ENCODE results near the gene NCOR1.
"Not testable (repeated sequence)": the region's sequence is repeated elsewhere in the genome, so short reads cannot be mapped to it uniquely, and the experiment has no call there.

NCOR1 gene

DNA sequence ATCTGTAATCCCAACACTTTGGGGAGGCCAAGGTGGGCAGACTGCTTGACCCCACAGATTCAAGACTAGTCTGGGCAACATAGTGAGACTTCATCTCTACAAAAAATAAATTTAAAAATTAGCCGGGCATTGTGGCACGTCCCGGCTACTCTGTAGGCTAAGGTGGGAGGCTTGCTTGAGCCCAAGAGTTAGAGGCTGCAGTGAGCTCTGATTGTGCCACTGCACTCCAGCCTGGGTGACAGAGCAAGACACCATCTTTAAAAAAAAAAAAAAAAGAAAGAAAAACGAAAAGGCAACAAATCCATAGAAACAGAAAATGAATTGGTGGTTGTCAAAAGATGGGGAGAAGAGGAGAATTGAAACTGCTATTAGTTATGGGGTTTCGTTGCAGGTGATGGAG is 27.7 kb downstream of the NCOR1 start:
- peaks cover 42% of the 10 kb centered on the region for H3K36me3 ChIP-seq
- TF ChIP-seq, protein P1, sequence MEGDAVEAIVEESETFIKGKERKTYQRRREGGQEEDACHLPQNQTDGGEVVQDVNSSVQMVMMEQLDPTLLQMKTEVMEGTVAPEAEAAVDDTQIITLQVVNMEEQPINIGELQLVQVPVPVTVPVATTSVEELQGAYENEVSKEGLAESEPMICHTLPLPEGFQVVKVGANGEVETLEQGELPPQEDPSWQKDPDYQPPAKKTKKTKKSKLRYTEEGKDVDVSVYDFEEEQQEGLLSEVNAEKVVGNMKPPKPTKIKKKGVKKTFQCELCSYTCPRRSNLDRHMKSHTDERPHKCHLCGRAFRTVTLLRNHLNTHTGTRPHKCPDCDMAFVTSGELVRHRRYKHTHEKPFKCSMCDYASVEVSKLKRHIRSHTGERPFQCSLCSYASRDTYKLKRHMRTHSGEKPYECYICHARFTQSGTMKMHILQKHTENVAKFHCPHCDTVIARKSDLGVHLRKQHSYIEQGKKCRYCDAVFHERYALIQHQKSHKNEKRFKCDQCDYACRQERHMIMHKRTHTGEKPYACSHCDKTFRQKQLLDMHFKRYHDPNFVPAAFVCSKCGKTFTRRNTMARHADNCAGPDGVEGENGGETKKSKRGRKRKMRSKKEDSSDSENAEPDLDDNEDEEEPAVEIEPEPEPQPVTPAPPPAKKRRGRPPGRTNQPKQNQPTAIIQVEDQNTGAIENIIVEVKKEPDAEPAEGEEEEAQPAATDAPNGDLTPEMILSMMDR (IDR thresholded peaks at IDR 0.05): no peak

DNA sequence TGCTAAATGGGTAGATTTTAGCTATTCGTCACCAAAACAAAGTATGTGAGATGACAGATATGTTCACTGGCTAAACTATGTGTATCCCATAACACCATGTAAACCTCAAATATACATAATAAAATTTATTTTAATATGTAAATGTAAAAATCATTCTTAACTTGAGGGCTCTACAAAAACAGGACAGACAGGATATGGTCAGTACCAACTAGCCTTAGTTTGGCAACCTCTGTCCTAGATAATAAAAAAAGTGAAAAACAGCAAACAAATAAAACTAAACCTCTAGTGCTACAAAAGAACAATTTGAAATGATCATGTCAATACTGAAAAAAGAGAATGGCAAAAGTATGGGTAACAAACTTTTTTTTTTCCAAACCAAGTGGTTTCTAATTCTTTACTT is 33.8 kb downstream of the NCOR1 start:
- H3K27ac ChIP-seq: no peak overlapping the region
- H3K27me3 ChIP-seq: no peaks in the 10 kb centered on the region
- no peaks in the 10 kb centered on the region for H3K9me3 ChIP-seq
- TF ChIP-seq, protein P1 (IDR thresholded peaks at IDR 0.05): no peak
- no peak overlapping the region for H3K4me3 ChIP-seq (ENCODE audit: low read depth in 1 of 2, low read length in 1 of 2)
- H3K4me1 ChIP-seq (ENCODE audit: control insufficient read depth in 1 of 2, insufficient read depth in 1 of 2, low read depth in 1 of 2, low read length in 1 of 2): no peaks in the 10 kb centered on the region
- peaks cover 19% of the 10 kb centered on the region for H3K36me3 ChIP-seq

More for the DNA sequence above, 27.7 kb downstream of the NCOR1 start:
- H3K27ac ChIP-seq: no peak overlapping the region
- no peak overlapping the region for H3K4me3 ChIP-seq (ENCODE audit: low read depth in 1 of 2, low read length in 1 of 2)
- H3K4me1 ChIP-seq (ENCODE audit: control insufficient read depth in 1 of 2, insufficient read depth in 1 of 2, low read depth in 1 of 2, low read length in 1 of 2): no peaks in the 10 kb centered on the region
- H3K9me3 ChIP-seq: no peaks in the 10 kb centered on the region
- H3K27me3 ChIP-seq: no peaks in the 10 kb centered on the region

DNA sequence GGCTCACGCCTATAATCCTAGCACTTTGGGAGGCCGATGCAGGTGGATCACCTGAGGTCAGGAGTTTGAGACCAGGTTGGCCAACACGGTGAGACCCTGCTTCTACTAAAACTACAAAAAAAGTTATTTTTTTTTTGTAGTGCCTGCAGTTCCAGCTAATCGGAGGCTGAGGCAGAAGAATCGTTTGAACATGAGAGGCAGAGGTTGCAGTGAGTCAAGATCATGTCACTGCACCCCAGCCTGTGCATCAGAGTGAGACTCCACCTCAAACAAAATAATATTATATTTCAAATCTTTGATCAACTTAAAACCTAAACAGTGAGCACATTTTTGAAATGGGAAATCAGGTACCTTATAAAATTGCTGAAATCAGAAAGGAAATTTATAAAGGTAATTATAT is 36.5 kb downstream of the NCOR1 start:
- Histone ChIP-seq H3K4me1 (ENCODE audit: control insufficient read depth in 1 of 2, insufficient read depth in 1 of 2, low read depth in 1 of 2, low read length in 1 of 2) (no peaks in the 10 kb centered on the region), H3K27me3 (no peaks in the 10 kb centered on the region), H3K9me3 (no peaks in the 10 kb centered on the region), H3K27ac (no peak overlapping the region), H3K4me3 (ENCODE audit: low read depth in 1 of 2, low read length in 1 of 2) (no peak overlapping the region), H3K36me3 (peaks cover 5% of the 10 kb centered on the region)
- TF ChIP-seq, protein P1 (IDR thresholded peaks at IDR 0.05): no peak

DNA sequence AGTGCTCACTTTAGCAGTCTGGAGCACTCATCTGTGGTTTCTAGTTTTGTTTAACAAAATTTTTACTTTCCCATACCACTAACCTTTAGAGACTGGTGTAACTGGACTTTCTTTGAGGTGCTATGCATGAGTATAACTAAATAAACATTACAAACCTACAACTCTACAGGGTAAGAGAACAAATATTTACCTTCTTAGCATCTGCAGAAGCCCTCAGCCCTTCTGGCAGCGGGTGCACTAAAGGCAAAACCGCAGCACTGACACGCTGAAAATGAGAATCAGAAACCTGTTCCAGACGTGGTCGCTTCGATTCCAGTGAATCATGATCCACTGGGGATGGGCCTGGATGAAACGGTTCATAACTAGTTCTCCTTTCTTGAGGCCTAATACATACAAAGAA is 43.7 kb downstream of the NCOR1 start:
- Histone ChIP-seq H3K4me1 (ENCODE audit: control insufficient read depth in 1 of 2, insufficient read depth in 1 of 2, low read depth in 1 of 2, low read length in 1 of 2) (no peaks in the 10 kb centered on the region), H3K9me3 (no peaks in the 10 kb centered on the region), H3K4me3 (ENCODE audit: low read depth in 1 of 2, low read length in 1 of 2) (no peak overlapping the region), H3K27ac (no peak overlapping the region), H3K27me3 (no peaks in the 10 kb centered on the region), H3K36me3 (peaks cover 33% of the 10 kb centered on the region)
- TF ChIP-seq, protein P1 (IDR thresholded peaks at IDR 0.05): no peak

DNA sequence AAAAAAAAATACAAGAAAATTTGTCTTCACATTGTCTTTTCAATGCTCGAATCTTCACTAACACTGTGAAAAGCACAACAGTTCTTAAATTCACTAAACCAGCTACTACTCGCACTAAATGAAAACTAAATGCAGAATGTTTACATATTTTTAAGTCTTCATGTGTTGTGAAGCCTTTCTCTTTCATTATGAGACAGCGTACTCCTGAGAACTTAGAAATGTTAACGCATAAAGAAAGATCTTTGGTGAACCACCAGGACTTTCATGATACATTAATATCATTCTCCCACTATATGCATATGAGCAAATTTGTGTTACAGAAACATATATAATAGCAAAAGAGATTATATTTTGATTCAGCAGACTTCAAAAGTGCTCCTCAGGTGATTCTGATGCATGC is 48.6 kb downstream of the NCOR1 start:
- H3K9me3 ChIP-seq; H3K27me3 ChIP-seq; H3K4me1 ChIP-seq (ENCODE audit: control insufficient read depth in 1 of 2, insufficient read depth in 1 of 2, low read depth in 1 of 2, low read length in 1 of 2); H3K4me3 ChIP-seq (ENCODE audit: low read depth in 1 of 2, low read length in 1 of 2); H3K27ac ChIP-seq: not testable (repeated sequence)
- peaks cover 41% of the 10 kb centered on the region for H3K36me3 ChIP-seq

DNA sequence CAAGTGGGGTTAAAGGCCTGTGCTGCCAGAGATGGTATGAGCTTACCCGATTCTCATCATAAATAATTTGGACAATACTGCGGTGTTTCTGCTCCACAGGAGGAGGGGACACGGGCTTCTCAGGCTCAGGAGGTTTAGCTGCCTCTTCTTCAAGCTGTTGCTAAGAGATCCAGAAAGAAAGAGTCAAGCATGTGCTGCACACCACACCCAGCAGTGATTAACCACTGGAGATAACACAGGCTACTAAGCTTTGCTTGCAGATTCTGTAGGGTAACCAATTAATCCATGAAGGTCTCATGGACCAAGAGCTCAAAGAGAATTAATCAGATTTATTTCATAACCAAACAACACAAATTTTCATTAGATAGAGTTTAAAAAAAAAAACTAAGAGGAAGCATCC is 56.6 kb downstream of the NCOR1 start:
- H3K36me3 ChIP-seq: peaks cover 49% of the 10 kb centered on the region
- no peaks in the 10 kb centered on the region for H3K9me3 ChIP-seq
- H3K27me3 ChIP-seq: no peaks in the 10 kb centered on the region

More for the DNA sequence above, 56.6 kb downstream of the NCOR1 start:
- Histone ChIP-seq H3K4me3 (ENCODE audit: low read depth in 1 of 2, low read length in 1 of 2) (no peak overlapping the region), H3K27ac (no peak overlapping the region), H3K4me1 (ENCODE audit: control insufficient read depth in 1 of 2, insufficient read depth in 1 of 2, low read depth in 1 of 2, low read length in 1 of 2) (no peaks in the 10 kb centered on the region)
- TF ChIP-seq, protein P1 (IDR thresholded peaks at IDR 0.05): no peak
